GM19043 (cell line): ENCODE data around the gene ACTR3.

Source experiments
- ATAC-seq: cut with Tn5 transposase; IDR thresholded peaks from one replicate; pipeline ENCODE4 v1.9.1; 2021; ENCODE audit warnings: low read depth; ENCODE audit not compliant: unreplicated experiment

ACTR3 gene

GRCh38 chr2:113875135-113875534, 14.8 kb upstream of the ACTR3 start:
- no peak for ATAC-seq

- no peak for ATAC-seq
These were observed 13.1 kb upstream of the ACTR3 start for GRCh38 chr2:113876503-113877387.

- no peak for ATAC-seq
These were observed 11.9 kb upstream of the ACTR3 start for GRCh38 chr2:113877711-113878598.

GRCh38 chr2:113878743-113879142, 11.1 kb upstream of the ACTR3 start:
- ATAC-seq: no peak

GRCh38 chr2:113879457-113879856, 10.4 kb upstream of the ACTR3 start:
- no peak for ATAC-seq

- peak; percentile 68 for ATAC-seq
These were observed 3.3 kb upstream of the ACTR3 start for GRCh38 chr2:113886479-113887008.

GRCh38 chr2:113887009-113887792, 2.7 kb upstream of the ACTR3 start:
- ATAC-seq: no peak

GRCh38 chr2:113888641-113889470, 1.0 kb upstream of the ACTR3 start:
- no peak for ATAC-seq

GRCh38 chr2:113890253-113891235, 655 bp downstream of the ACTR3 start:
- ATAC-seq: peak; percentile 23

- ATAC-seq: no peak
These were observed 1.5 kb downstream of the ACTR3 start for GRCh38 chr2:113891265-113891959.

GRCh38 chr2:113892004-113892710, 2.3 kb downstream of the ACTR3 start:
- ATAC-seq: no peak

- no peak for ATAC-seq
These were observed 4.4 kb downstream of the ACTR3 start for GRCh38 chr2:113894156-113894743.

GRCh38 chr2:113895301-113895700, 5.4 kb downstream of the ACTR3 start:
- no peak for ATAC-seq

GRCh38 chr2:113895819-113896563, 6.1 kb downstream of the ACTR3 start:
- no peak for ATAC-seq

- no peak for ATAC-seq
These were observed 6.9 kb downstream of the ACTR3 start for GRCh38 chr2:113896791-113897190.

- no peak for ATAC-seq
These were observed 8.2 kb downstream of the ACTR3 start for GRCh38 chr2:113898081-113898480.
